ENCODE measurements around the gene CABP7. TPM values are rescaled to one million over a fixed set of nuclear protein-coding genes. Genes with fewer than 3 reads are reported as not detected.

Gene CABP7
- total and polyA plus RNA-seq, 2 donors (not counting 1 experiment from before 2014, with no cell fraction given), result 0.03 TPM; not detected in 1

DNA sequence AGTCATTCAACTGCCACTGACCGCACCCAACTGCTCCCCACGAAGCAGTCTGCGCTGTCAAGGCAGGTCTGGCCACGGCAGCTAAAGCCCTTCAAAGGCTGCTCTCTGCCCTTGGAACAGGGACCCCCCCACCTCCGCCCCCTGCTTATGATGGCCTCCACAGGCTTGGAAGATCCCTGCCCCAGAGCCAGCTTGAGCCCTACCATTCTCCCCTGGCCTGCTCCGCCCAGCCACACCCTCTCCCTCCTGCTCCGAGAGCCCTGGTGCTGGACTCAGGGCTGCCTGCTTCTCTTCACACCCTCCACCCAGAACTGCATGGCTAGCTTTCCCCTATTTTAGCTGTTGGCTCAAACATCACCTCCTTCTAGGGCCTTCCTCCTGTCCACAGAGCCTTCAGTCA, 28.0 kb downstream of the CABP7 start:
- Histone ChIP-seq H2AFZ (ENCODE audit: insufficient read depth, low read depth, low read length, poor library complexity, severe bottlenecking) (no peak overlapping the region), H3K9me3 (ENCODE audit: control extremely low read depth in 1 of 3, control insufficient read depth in 2 of 3, insufficient read depth in 1 of 3, low read length in 2 of 3) (no peaks in the 10 kb centered on the region), H3K4me1 (ENCODE audit: control insufficient read depth in 2 of 2, insufficient read depth in 2 of 2, low read length in 2 of 2) (no peaks in the 10 kb centered on the region), H3K9ac (ENCODE audit: low read length) (no peak overlapping the region), H3K4me3 (ENCODE audit: control extremely low read depth in 1 of 5, extremely low read depth in 1 of 5, insufficient read depth in 1 of 5, low read depth in 2 of 5, low read length in 4 of 5) (no peak overlapping the region), H3K79me2 (ENCODE audit: control insufficient read depth, insufficient read depth, low read length) (peaks cover 6% of the 10 kb centered on the region), H3K27me3 (replicated peaks in 1 of 4; ENCODE audit: control extremely low read depth in 1 of 4, control insufficient read depth in 3 of 4, insufficient read depth in 4 of 4, low read length in 3 of 4) (no peaks in the 10 kb centered on the region), H4K20me1 (ENCODE audit: control insufficient read depth, insufficient read depth, low read length, poor library complexity, severe bottlenecking) (peaks cover 12% of the 10 kb centered on the region), H3K36me3 (replicated peaks in 1 of 2; ENCODE audit: control extremely low read depth in 1 of 2, control insufficient read depth in 1 of 2, extremely low read depth in 1 of 2, insufficient read depth in 2 of 2, low read length in 1 of 2) (peaks cover 0 to 34% of the 10 kb centered on the region in 2 experiments), H3K27ac (ENCODE audit: low read length in 2 of 2) (no peak overlapping the region), H3K4me2 (replicated peaks; ENCODE audit: low read depth, low read length, poor library complexity, severe bottlenecking) (no peak overlapping the region)
- ChIA-PET CTCF (interaction anchor here (0.5 kb wide), 1 partner anchor 363 kb away, joined by 3 read pairs; no protein-coding TSS in a partner anchor), POLR2A (no interaction called here)
- WGBS (ENCODE audit: insufficient coverage), result 97% methylated on average over 7 of the region's 7 CpGs
- Mint-ChIP-seq H3K4me1 (no peaks in the 10 kb centered on the region), H3K9me3 (ENCODE audit: insufficient read depth) (no peaks in the 10 kb centered on the region), H3K4me3 (no peak overlapping the region), H3K27ac (no peak overlapping the region), H3K27me3 (no peaks in the 10 kb centered on the region)
- DNase-seq (no peak), ATAC-seq (ENCODE audit: low read depth) (no peak)
- TF ChIP-seq, protein P1, sequence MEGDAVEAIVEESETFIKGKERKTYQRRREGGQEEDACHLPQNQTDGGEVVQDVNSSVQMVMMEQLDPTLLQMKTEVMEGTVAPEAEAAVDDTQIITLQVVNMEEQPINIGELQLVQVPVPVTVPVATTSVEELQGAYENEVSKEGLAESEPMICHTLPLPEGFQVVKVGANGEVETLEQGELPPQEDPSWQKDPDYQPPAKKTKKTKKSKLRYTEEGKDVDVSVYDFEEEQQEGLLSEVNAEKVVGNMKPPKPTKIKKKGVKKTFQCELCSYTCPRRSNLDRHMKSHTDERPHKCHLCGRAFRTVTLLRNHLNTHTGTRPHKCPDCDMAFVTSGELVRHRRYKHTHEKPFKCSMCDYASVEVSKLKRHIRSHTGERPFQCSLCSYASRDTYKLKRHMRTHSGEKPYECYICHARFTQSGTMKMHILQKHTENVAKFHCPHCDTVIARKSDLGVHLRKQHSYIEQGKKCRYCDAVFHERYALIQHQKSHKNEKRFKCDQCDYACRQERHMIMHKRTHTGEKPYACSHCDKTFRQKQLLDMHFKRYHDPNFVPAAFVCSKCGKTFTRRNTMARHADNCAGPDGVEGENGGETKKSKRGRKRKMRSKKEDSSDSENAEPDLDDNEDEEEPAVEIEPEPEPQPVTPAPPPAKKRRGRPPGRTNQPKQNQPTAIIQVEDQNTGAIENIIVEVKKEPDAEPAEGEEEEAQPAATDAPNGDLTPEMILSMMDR (IDR thresholded peaks at IDR 0.05), result no peak
- no peak for TF ChIP-seq EZH2 (IDR thresholded peaks at IDR 0.05; ENCODE audit: borderline replicate concordance, insufficient read depth, low read depth, low read length, poor library complexity, severe bottlenecking)
- intact Hi-C loops (cut with micrococcal nuclease), result no loop called here

DNA sequence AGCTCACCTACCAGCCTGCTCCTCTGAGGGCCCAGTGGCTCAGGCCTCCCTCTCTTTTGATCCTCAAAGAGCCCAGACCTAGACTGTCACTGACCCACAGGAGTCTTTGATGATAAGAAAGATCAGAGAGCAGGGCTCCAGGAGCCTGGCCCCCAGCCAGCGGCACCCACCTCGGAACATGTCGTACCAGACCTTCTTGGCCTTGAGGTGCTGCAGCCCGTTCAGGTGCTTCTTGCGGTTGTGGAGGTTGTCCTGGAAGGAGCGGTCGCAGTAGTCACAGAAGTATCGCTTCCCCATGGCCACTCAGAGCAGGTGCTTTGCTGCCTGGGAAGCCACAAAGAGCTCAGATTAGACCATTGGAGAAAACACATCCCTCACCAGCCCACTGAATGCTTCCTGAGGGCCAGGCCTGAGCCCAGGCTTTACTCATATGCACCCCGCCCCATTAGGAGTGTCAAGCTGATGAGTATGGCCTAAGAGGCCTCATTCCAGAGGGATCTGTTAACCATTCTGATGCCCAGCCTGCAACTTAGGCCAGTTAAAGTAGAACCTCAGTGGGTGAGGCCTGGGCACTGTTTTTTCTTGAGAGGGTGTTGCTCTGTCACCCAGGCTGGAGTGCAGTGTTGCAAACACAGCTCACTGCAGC, 28.6 kb downstream of the CABP7 start:
- H3K4me1 ChIP-seq (ENCODE audit: control insufficient read depth in 2 of 2, insufficient read depth in 2 of 2, low read length in 2 of 2), result no peaks in the 10 kb centered on the region
- intact Hi-C loops (cut with micrococcal nuclease), result no loop called here
- 100% methylated on average over 6 of the region's 9 CpGs for WGBS (ENCODE audit: insufficient coverage)
- no peak overlapping the region for H3K27ac Mint-ChIP-seq
- no peak for DNase-seq
- H2AFZ ChIP-seq (ENCODE audit: insufficient read depth, low read depth, low read length, poor library complexity, severe bottlenecking), result no peak overlapping the region
- H3K9me3 Mint-ChIP-seq (ENCODE audit: insufficient read depth), result no peaks in the 10 kb centered on the region
- no peak for ATAC-seq (ENCODE audit: low read depth)
- ChIA-PET POLR2A (no interaction called here), CTCF (no interaction called here)
- no peaks in the 10 kb centered on the region for H3K4me1 Mint-ChIP-seq
- H3K36me3 ChIP-seq (replicated peaks in 1 of 2; ENCODE audit: control extremely low read depth in 1 of 2, control insufficient read depth in 1 of 2, extremely low read depth in 1 of 2, insufficient read depth in 2 of 2, low read length in 1 of 2), result peaks cover 0 to 34% of the 10 kb centered on the region in 2 experiments
- no peak overlapping the region for H3K9ac ChIP-seq (ENCODE audit: low read length)
- H3K27me3 ChIP-seq (replicated peaks in 1 of 4; ENCODE audit: control extremely low read depth in 1 of 4, control insufficient read depth in 3 of 4, insufficient read depth in 4 of 4, low read length in 3 of 4), result no peaks in the 10 kb centered on the region
- H3K27me3 Mint-ChIP-seq, result no peaks in the 10 kb centered on the region
- no peak overlapping the region for H3K4me2 ChIP-seq (replicated peaks; ENCODE audit: low read depth, low read length, poor library complexity, severe bottlenecking)
- no peak overlapping the region for H3K4me3 ChIP-seq (ENCODE audit: control extremely low read depth in 1 of 5, extremely low read depth in 1 of 5, insufficient read depth in 1 of 5, low read depth in 2 of 5, low read length in 4 of 5)
- H3K27ac ChIP-seq (ENCODE audit: low read length in 2 of 2), result no peak overlapping the region
- H3K9me3 ChIP-seq (ENCODE audit: control extremely low read depth in 1 of 3, control insufficient read depth in 2 of 3, insufficient read depth in 1 of 3, low read length in 2 of 3), result no peaks in the 10 kb centered on the region
- H3K79me2 ChIP-seq (ENCODE audit: control insufficient read depth, insufficient read depth, low read length), result peaks cover 6% of the 10 kb centered on the region
- H3K4me3 Mint-ChIP-seq, result no peak overlapping the region
- TF ChIP-seq, protein P1 (IDR thresholded peaks at IDR 0.05), result no peak
- no peak for TF ChIP-seq EZH2 (IDR thresholded peaks at IDR 0.05; ENCODE audit: borderline replicate concordance, insufficient read depth, low read depth, low read length, poor library complexity, severe bottlenecking)
- peaks cover 12% of the 10 kb centered on the region for H4K20me1 ChIP-seq (ENCODE audit: control insufficient read depth, insufficient read depth, low read length, poor library complexity, severe bottlenecking)
